Ovary (tissue), 3 donors: ENCODE results near the gene EIF3I.

Experiments
- EP300 ChIP-seq: sonication (generic); formaldehyde crosslinking; IDR thresholded peaks from one replicate; pipeline ENCODE4 v1.6.1; 2017; ENCODE audit warnings: antibody characterized with exemption
- POLR2A ChIP-seq: fragments of 450-650 bp; IDR thresholded peaks from one replicate; pipeline ENCODE4 v1.6.1; 2017; ENCODE audit warnings: antibody characterized with exemption, mild to moderate bottlenecking, moderate library complexity
- TF ChIP-seq, protein P1 (sequence below), 3 donors: fragments of 450-650 bp in 2 of 3; fragments of 200-600 bp in 1 of 3; IDR thresholded peaks; one replicate each; pipeline versions ENCODE4 v1.5.1 to v1.8.0; 2016 to 2022; ENCODE audit warnings: antibody characterized with exemption in 3 of 3, mild to moderate bottlenecking in 1 of 3
- donor health status: DM: no; HTN: no; CAD: no.

- TF ChIP-seq, protein P1, sequence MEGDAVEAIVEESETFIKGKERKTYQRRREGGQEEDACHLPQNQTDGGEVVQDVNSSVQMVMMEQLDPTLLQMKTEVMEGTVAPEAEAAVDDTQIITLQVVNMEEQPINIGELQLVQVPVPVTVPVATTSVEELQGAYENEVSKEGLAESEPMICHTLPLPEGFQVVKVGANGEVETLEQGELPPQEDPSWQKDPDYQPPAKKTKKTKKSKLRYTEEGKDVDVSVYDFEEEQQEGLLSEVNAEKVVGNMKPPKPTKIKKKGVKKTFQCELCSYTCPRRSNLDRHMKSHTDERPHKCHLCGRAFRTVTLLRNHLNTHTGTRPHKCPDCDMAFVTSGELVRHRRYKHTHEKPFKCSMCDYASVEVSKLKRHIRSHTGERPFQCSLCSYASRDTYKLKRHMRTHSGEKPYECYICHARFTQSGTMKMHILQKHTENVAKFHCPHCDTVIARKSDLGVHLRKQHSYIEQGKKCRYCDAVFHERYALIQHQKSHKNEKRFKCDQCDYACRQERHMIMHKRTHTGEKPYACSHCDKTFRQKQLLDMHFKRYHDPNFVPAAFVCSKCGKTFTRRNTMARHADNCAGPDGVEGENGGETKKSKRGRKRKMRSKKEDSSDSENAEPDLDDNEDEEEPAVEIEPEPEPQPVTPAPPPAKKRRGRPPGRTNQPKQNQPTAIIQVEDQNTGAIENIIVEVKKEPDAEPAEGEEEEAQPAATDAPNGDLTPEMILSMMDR (IDR thresholded peaks at IDR 0.05): no peak
- TF ChIP-seq POLR2A (no peak), EP300 (no peak)
Measured at GRCh38 chr1:32195972-32196823, 26.0 kb upstream of the EIF3I start.
